ENCODE data around the gene ATN1. TPM values are rescaled to one million over a fixed set of nuclear protein-coding genes. Genes with fewer than 3 reads are reported as not detected.
"Not testable (repeated sequence)": the region's sequence is repeated elsewhere in the genome, so short reads cannot be mapped to it uniquely, and the experiment has no call there.

ATN1 gene
- total RNA-seq, 2 donors from 2014 or later = 93.0 to 129 TPM

- H3K4me1 ChIP-seq (replicated peaks) = no peaks in the 10 kb centered on the region
- no peak overlapping the region for H3K4me3 ChIP-seq
- no peaks in the 10 kb centered on the region for H3K27me3 ChIP-seq (replicated peaks; ENCODE audit: insufficient read depth)
- no peaks in the 10 kb centered on the region for H3K36me3 ChIP-seq
- intact Hi-C loops (cut with DNase I) = no loop called here
- 44% methylated on average over 10 of the region's 10 CpGs for WGBS
- no peak overlapping the region for H3K27ac ChIP-seq
- no peaks in the 10 kb centered on the region for H3K9me3 ChIP-seq
- TF ChIP-seq POLR2A (IDR thresholded peaks at IDR 0.05) = no peak
- TF ChIP-seq POLR2AphosphoS5 (IDR thresholded peaks at IDR 0.05) = peak; percentile 14
- no peak for DNase-seq (ENCODE audit: low spot score)
Observed at GRCh38 chr12:6899837-6900519, 27.8 kb upstream of the ATN1 start.

- H3K27ac ChIP-seq = no peak overlapping the region
- H3K4me1 ChIP-seq (replicated peaks) = no peaks in the 10 kb centered on the region
- intact Hi-C loops (cut with DNase I) = no loop called here
- no peaks in the 10 kb centered on the region for H3K9me3 ChIP-seq
- DNase-seq (ENCODE audit: low spot score) = no peak
- H3K4me3 ChIP-seq = no peak overlapping the region
- H3K36me3 ChIP-seq = no peaks in the 10 kb centered on the region
- H3K27me3 ChIP-seq (replicated peaks; ENCODE audit: insufficient read depth) = no peaks in the 10 kb centered on the region
- WGBS = 63% methylated on average over 4 of the region's 4 CpGs
- TF ChIP-seq CTCF (IDR thresholded peaks at IDR 0.05) = no peak
- TF ChIP-seq POLR2A (IDR thresholded peaks at IDR 0.05) = no peak
- TF ChIP-seq POLR2AphosphoS5 (IDR thresholded peaks at IDR 0.05) = no peak
Observed at GRCh38 chr12:6902448-6902847, 25.3 kb upstream of the ATN1 start.

- no peaks in the 10 kb centered on the region for H3K9me3 ChIP-seq
- TF ChIP-seq CTCF (IDR thresholded peaks at IDR 0.05) (no peak), POLR2A (IDR thresholded peaks at IDR 0.05) (no peak)
- H3K36me3 ChIP-seq = no peaks in the 10 kb centered on the region
- H3K27ac ChIP-seq = peak overlapping the region in 1 of 2 donors; percentile 78
- no peaks in the 10 kb centered on the region for H3K27me3 ChIP-seq (replicated peaks; ENCODE audit: insufficient read depth)
- intact Hi-C loops (cut with DNase I) = no loop called here
- H3K4me1 ChIP-seq (replicated peaks) = no peaks in the 10 kb centered on the region
- 32% methylated on average over 1 of the region's 1 CpG for WGBS
- no peak for DNase-seq (ENCODE audit: low spot score)
- no peak overlapping the region for H3K4me3 ChIP-seq
Observed at GRCh38 chr12:6903722-6904121, 24.0 kb upstream of the ATN1 start.

GRCh38 chr12:6904280-6905276 lies 23.2 kb upstream of the ATN1 start, which contains the start of gene LRRC23:
Gene LRRC23, plus strand, starts transcription at chr12:6904822. Its CDS starts 812 bp downstream, at chr12:6905634.
- DNase-seq (ENCODE audit: low spot score) = peak; percentile 97
- TF ChIP-seq CTCF (IDR thresholded peaks at IDR 0.05) (no peak), POLR2AphosphoS5 (IDR thresholded peaks at IDR 0.05) (peak; percentile 98), POLR2A (IDR thresholded peaks at IDR 0.05) (peak; percentile 50)
- Histone ChIP-seq H3K4me3 (peak within 1 kb of the TSS; percentile 48 to 60), H3K27ac (peak within 1 kb of the TSS; percentile 78 to 82), H3K9me3 (no peaks in the 10 kb centered on the region), H3K4me1 (replicated peaks) (no peaks in the 10 kb centered on the region), H3K36me3 (no peaks in the 10 kb centered on the region), H3K27me3 (replicated peaks; ENCODE audit: insufficient read depth) (no peaks in the 10 kb centered on the region)
- 3% methylated on average over 34 of the region's 34 CpGs for WGBS
- intact Hi-C loops (cut with DNase I) = no loop called here

- H3K36me3 ChIP-seq = no peaks in the 10 kb centered on the region
- H3K4me1 ChIP-seq (replicated peaks) = no peaks in the 10 kb centered on the region
- no peaks in the 10 kb centered on the region for H3K9me3 ChIP-seq
- no peaks in the 10 kb centered on the region for H3K27me3 ChIP-seq (replicated peaks; ENCODE audit: insufficient read depth)
- H3K27ac ChIP-seq = no peak overlapping the region
- 56% methylated on average over 5 of the region's 5 CpGs for WGBS
- H3K4me3 ChIP-seq = peak overlapping the region in 1 of 2 donors; percentile 60
- TF ChIP-seq CTCF (IDR thresholded peaks at IDR 0.05) (no peak), POLR2A (IDR thresholded peaks at IDR 0.05) (no peak), POLR2AphosphoS5 (IDR thresholded peaks at IDR 0.05) (no peak)
- DNase-seq (ENCODE audit: low spot score) = no peak
- intact Hi-C loops (cut with DNase I) = no loop called here
Observed at GRCh38 chr12:6905414-6906040, 22.2 kb upstream of the ATN1 start.

GRCh38 chr12:6908141-6908540 lies 19.6 kb upstream of the ATN1 start:
- H3K36me3 ChIP-seq; H3K27me3 ChIP-seq (replicated peaks; ENCODE audit: insufficient read depth); H3K4me1 ChIP-seq (replicated peaks); H3K27ac ChIP-seq; H3K4me3 ChIP-seq; DNase-seq (ENCODE audit: low spot score); H3K9me3 ChIP-seq; intact Hi-C loops (cut with DNase I): not testable (repeated sequence)
- WGBS = 94% methylated on average over 11 of the region's 11 CpGs

Measured in prostate gland (tissue), 2 donors.